ENCODE results near the gene TTC13. TPM values are rescaled to one million over a fixed set of nuclear protein-coding genes. Genes with fewer than 3 reads are reported as not detected.

Gene TTC13
- total RNA-seq, 6 experiments from 2014 or later, result 10.7 to 14.4 (median 12.4) TPM

DNA sequence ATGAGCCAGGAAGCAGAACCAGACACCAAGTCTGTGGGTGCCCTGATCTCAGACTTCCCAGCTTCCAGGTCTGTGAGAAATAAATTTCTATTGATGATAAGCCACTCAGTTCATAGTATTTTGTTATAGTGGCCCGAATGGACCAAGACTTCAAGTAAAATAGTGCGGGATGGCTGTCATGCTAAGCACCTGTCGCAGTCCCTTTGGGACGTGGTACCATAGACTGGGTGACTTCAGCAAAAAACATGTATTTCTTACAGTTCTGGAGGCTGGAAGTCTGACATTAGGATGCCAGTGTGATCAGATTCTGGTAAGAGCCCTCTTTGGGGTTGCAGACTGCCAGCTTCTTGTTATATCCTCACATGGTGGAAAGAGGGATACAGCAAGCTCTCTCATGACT lies 107.7 kb downstream of the TTC13 start:
- Mint-ChIP-seq H3K27ac (no peak overlapping the region), H3K4me1 (ENCODE audit: low read depth) (peaks cover 34% of the 10 kb centered on the region), H3K36me3 (ENCODE audit: low read depth) (peaks cover 10% of the 10 kb centered on the region), H3K4me3 (no peak overlapping the region), H3K27me3 (ENCODE audit: insufficient read depth) (peaks cover 2% of the 10 kb centered on the region), H3K9me3 (no peaks in the 10 kb centered on the region)
- no peak for DNase-seq
- TF ChIP-seq, protein P1, sequence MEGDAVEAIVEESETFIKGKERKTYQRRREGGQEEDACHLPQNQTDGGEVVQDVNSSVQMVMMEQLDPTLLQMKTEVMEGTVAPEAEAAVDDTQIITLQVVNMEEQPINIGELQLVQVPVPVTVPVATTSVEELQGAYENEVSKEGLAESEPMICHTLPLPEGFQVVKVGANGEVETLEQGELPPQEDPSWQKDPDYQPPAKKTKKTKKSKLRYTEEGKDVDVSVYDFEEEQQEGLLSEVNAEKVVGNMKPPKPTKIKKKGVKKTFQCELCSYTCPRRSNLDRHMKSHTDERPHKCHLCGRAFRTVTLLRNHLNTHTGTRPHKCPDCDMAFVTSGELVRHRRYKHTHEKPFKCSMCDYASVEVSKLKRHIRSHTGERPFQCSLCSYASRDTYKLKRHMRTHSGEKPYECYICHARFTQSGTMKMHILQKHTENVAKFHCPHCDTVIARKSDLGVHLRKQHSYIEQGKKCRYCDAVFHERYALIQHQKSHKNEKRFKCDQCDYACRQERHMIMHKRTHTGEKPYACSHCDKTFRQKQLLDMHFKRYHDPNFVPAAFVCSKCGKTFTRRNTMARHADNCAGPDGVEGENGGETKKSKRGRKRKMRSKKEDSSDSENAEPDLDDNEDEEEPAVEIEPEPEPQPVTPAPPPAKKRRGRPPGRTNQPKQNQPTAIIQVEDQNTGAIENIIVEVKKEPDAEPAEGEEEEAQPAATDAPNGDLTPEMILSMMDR (IDR thresholded peaks at IDR 0.05), result no peak

DNA sequence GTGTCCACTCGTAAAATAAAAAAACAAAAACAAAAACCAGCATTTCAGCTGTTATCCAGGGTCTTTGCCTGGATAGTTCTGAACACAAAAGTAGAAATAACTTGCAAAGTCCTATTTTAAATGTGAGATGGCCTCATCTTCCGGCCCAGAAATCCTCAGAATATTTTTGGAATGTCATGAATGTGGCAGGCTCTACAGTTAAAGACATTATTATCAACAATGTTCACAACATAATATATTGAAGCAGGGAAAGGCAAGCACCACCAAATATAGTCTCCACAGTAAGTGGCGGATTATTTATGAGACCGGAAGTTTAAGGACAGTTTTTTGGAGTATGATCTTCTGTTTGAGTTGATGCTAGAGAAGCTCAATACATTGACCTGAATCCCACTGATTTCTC lies 109.2 kb downstream of the TTC13 start:
- peak overlapping the region; percentile 93 for H3K27ac Mint-ChIP-seq
- peak overlapping the region; percentile 87 for H3K4me3 Mint-ChIP-seq
- DNase-seq, result peak; percentile 61
- peaks cover 2% of the 10 kb centered on the region; the same call in 1 of the 2 replicates for H3K27me3 Mint-ChIP-seq (ENCODE audit: insufficient read depth)
- H3K4me1 Mint-ChIP-seq (ENCODE audit: low read depth), result peaks cover 38% of the 10 kb centered on the region
- TF ChIP-seq, protein P1 (IDR thresholded peaks at IDR 0.05), result no peak
- peaks cover 21% of the 10 kb centered on the region for H3K36me3 Mint-ChIP-seq (ENCODE audit: low read depth)
- no peaks in the 10 kb centered on the region for H3K9me3 Mint-ChIP-seq

DNA sequence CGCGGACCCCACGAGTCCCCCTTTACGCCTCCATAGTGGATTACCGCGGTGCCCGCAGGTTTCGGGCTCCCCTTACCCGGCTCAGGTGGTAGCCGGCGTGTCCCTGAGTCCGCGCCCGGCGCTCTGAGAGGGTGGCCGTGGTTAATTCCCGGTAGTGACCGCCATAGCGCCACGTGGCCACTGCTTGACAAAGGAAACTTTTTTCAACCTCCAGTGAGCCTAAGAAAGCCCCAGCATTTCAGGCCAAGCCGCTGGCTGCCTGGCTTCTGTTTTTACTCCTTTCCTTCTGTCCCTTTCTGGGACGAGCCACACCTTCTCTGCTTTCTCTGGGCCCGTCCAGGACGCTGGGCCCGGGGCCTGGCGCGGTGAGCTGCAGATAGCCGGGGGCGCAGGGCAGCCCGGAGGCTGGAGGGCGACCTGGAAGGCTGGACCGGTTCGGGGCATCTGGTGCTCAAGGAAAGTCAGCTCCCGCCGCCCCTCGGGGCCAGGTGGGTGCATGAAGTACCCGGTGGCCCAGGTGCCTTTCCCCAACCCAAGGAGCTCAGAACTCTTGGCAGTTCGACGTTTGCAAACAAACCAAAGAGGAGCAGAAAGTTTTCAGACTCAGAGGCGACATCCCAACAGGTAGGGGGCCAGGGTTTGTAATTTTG lies 109.8 kb downstream of the TTC13 start:
- H3K27me3 Mint-ChIP-seq (ENCODE audit: insufficient read depth), result peaks cover 2% of the 10 kb centered on the region; the same call in 1 of the 2 replicates
- peaks cover 27% of the 10 kb centered on the region for H3K36me3 Mint-ChIP-seq (ENCODE audit: low read depth)
- peaks cover 45% of the 10 kb centered on the region for H3K4me1 Mint-ChIP-seq (ENCODE audit: low read depth)
- peak overlapping the region; percentile 87 for H3K4me3 Mint-ChIP-seq
- TF ChIP-seq, protein P1 (IDR thresholded peaks at IDR 0.05), result no peak
- H3K27ac Mint-ChIP-seq, result peak overlapping the region; percentile 93
- H3K9me3 Mint-ChIP-seq, result no peaks in the 10 kb centered on the region
- DNase-seq, result peak; percentile 23

DNA sequence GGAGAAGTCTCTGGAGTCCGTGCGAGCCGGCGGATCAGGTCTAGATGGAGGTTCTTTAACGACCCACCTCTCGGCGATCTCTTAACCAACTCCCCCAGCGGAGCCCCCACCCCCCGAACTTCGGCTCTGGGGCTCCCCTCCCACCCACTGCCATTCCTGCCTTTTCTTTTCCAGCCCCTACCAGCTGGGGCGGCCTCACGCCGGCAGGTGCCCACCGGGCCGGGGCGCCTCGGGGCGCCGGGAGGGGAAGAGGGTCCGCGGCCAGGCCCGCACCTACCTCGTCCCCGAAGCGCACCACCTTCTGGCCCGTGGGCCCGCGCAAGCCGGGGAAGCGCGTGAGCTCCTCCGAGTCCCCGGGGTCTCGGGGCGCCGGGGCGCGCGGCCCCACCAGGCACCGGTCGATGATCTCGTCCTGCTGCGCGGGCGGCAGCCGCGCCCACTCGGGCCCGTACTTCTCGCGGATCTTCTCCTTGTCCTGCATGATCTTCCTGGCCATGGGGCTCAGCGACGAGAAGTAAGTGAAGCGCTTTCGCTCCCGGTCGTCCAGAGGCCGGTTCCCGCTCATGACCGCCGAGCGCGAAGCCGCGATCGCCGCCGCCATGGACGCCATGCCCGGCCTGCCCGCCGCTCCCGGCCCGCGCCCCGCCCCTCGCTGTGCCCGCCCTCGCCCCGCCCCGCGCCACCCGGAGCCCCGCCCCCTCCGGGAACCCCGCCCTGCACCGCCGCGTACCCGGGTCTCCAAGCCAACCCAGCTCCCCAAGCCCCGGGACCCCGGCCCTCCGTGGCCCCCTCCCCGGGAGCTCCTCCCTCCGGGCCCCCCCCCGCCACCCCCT lies 110.5 kb downstream of the TTC13 start, which contains the start of gene C1orf198:
Gene C1orf198 (minus strand): TSS at position 619 of the 833 bp plus-strand sequence. CDS start 9 bp downstream, at position 610.
- H3K36me3 Mint-ChIP-seq (ENCODE audit: low read depth), result peaks cover 27% of the 10 kb centered on the region
- no peaks in the 10 kb centered on the region for H3K9me3 Mint-ChIP-seq
- peak; percentile 44 for DNase-seq
- H3K4me3 Mint-ChIP-seq, result peak within 1 kb of the TSS; percentile 93
- H3K27me3 Mint-ChIP-seq (ENCODE audit: insufficient read depth), result peaks cover 2% of the 10 kb centered on the region; the same call in 1 of the 2 replicates
- H3K27ac Mint-ChIP-seq, result peak within 1 kb of the TSS; percentile 93
- peaks cover 52% of the 10 kb centered on the region for H3K4me1 Mint-ChIP-seq (ENCODE audit: low read depth)
- TF ChIP-seq, protein P1 (IDR thresholded peaks at IDR 0.05), result peak; percentile 12; the same call in 1 of the 2 replicates

DNA sequence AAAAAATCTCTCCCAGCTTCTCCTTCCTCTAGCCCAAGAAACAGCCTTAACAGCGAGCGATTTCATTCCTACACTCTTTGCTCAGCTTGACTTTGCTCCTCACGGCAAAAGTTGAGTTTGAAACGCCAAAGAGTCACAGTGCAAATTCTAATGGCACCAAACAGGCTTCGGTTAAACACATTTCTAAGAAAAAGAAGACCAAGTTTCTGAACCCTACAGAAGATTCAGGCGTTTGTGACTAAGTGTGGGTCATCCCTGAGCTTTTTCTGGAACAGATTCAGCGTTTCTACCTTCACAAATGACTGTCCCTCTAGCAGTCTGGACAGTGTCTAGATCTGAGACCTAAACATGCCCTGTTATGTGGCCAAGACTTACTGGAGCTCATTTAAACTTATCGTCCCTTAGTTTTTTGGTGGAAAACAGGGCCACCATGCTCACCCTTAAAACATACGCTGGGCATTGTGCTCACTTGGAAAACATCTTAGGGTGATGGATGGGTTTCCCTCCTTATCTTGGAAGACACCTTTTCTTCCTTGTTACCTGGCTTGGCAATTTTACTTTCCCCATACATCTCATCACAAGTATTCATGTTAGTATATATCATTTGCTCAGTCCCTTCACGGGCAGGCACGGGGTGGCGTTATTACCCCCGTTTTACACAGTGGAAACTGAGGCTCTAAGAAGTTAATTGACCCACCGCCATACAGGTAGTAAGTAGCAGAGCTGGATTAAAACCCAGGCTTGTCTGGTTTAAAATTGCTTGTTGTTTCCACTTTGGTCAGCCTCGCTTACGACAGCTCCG lies 111.4 kb downstream of the TTC13 start:
- Mint-ChIP-seq H3K27me3 (ENCODE audit: insufficient read depth) (peaks cover 2% of the 10 kb centered on the region; the same call in 1 of the 2 replicates), H3K27ac (peak overlapping the region; percentile 86), H3K4me1 (ENCODE audit: low read depth) (peaks cover 60% of the 10 kb centered on the region), H3K36me3 (ENCODE audit: low read depth) (peaks cover 34% of the 10 kb centered on the region), H3K4me3 (peak overlapping the region; percentile 93), H3K9me3 (no peaks in the 10 kb centered on the region)
- peak; percentile 26 for DNase-seq
- TF ChIP-seq, protein P1 (IDR thresholded peaks at IDR 0.05), result no peak
